HG03280 (cell line): ENCODE data around the gene DUSP15.

Source experiments
- ATAC-seq: cut with Tn5 transposase; IDR thresholded peaks from one replicate; pipeline ENCODE4 v1.9.1; 2021; ENCODE audit warnings: mild to moderate bottlenecking, moderate library complexity; ENCODE audit not compliant: unreplicated experiment

Gene DUSP15

DNA sequence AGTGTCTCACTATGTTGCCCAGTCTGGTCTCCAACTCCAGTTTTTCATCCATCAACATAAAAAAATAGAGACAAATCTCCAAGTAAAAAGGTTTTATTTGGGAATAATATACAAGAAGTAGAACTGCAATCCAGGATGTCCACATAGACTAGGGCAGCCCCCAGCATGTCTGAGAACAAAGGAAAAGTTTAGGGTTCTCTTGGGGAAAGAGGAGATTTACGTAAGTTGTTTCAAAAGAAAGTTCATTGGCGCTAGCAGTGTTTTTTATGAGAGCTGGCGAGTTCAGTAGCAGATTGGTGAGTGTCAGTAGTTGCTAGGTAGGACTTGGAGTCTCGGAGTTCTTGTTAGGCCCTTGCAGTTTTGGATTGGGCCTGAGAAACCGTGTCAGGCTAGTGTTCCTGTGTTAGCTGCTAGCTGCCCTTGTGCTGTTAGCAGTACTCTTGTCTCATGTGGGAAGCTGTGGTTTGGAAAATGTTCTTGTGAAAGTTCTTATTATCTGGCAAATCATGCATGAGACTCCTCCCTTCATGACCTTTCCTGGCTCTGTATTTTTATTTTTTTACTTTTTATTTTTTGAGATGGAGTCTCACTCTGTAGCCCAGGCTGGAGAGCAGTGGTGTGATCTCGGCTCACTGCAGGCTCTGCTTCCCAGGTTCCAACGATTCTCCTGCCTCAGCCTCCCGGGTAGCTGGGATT, 24.8 kb upstream of the DUSP15 start:
- peak; percentile 89 for ATAC-seq

DNA sequence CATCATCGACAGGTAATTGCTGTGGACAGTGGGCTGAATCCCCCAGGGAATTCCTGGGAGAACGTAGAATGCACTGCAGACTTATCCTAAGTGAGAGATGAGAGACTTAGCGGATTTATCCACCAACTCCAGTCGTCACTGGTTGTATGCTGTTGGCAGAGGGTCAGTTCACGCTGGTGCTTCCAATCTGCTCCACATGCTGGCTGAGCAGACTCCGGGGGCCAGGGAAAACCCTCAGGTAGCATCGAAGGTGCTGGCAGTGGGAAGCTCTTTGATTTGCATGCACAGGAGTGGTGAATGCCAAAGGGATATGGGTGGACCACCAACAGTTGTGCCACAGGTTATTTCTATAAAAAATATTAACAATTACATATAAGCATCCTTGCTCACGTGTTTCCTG, 20.3 kb upstream of the DUSP15 start:
- no peak for ATAC-seq

DNA sequence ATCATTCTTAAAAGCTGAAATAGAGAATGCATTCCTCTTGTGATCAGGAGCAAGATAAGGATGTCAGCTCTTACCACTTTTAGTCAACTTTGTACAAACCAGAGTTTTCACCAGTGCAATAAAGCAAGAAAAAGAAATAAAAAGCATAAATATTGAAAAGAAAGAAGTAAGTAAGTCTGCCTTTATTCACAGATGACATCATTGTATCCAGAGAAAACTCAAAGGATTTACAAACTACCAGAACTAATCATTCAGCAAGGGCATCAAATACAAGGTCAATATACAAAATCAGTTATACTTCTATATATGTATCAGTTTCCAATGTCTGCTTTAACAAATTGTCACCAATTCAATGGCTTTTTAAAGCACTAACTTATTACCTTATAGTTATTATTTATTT, 13.5 kb upstream of the DUSP15 start:
- no peak for ATAC-seq

DNA sequence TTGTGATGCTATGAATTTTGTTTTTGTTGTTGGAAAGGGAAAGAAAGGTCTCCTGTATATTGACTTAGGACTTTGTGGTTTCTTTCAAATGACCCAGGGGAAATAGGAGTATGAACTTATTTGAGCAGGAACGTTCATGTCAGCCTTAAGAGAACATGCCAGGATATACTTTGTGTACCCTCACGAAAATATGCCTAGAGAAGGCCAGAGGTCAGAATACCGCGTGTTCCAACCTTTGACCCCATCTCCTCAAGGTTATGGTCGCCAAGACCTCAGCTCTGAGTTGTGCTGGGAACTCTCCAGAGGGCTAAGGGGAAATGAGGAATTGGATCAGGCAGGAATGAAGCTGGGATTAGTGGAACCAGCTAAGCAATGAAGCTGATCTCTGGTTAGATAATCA, 11.6 kb upstream of the DUSP15 start:
- no peak for ATAC-seq

DNA sequence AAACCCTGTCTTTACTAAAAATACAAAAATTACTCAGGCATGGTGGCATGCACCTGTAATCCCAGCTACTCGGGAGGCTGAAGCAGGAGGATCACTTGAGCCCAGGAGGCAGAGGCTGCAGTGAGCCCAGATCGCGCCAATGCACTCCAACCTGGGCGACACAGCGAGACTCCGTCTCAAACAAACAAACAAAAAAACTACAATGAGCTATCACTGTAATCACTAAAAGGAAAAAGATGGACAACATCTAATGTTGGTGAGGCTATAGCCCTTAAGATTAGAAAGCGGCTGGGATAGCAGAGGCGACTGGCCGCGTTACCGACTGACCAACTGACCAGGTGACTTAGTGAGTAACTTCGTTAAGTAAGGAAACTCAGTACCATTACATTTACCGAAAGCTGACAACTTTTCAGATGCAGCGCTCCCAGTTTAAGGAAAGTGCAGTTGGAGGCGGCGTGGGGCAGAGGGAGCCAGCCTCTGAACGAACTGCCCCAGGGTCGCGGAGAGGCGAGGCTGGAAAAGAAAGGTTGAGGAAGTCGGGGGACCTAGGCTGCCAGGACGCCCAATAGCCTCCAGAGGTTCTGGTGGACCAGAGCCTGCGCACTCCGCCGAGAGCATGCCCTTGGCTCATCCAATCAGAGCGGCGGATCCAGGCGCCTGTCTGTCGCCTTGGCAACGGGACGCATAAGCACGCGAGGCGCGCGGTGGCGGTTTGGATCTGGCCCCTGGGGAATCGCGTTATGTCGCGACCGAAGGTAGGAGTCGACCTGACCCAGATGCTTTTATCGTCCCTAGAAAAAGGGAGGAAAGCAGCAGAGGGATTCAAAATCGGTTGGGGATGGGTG, 9.0 kb upstream of the DUSP15 start:
- peak; percentile 82 for ATAC-seq

DNA sequence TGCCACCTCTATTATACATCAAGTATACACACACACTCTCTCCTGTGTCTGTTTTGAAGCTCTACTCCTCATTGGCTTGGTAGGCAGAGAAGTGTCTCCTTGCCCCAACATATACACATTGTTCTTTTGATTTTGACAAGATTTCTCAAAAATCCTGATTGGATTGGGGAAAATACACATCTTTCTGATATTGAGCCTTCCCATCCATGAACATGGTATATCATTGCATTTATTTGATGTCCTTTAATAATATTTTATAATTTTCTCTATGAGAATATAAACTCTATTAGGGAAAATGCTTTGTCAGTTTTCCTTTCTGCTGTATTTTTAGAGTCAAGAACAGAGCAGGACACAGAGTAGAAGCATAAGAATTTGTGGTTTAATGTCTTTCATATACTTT, 7.4 kb upstream of the DUSP15 start:
- no peak for ATAC-seq

DNA sequence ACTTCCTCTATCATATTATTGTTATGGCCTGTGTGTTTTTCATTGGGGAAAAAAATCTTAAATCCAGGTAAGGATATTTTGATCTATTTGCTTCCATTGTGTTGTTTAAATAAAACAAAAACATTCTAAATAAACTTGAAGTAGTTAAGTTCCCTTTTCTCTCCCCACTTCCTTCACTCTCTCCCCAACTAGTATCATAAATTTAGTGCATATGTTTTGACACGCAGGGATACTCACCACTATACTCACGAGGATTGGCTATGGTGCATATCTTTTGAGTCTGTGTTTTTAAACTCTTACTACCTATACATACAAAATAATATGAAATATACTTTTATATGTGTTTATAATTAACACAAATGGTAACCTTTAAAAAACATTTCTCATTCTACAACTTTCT, 5.3 kb upstream of the DUSP15 start:
- ATAC-seq, result no peak

DNA sequence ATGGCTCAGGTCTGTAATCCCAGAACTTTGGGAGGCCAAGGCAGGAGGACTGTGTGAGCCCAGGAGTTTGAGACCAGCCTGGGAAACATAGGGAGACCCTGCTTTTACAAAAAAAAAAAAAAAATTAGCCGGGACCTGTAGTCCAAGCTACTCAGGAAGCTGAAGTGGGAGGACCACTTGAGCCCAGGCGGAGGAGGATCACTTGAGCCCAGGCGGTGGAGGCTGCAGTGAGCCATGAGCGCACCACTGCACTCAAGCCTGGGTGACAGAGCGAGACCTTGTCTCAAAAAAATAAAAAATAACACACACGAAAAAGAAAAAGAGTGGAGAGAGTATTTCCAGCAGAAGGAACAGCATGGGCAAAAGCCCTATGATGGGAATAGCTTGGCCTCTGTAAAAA, 2.1 kb upstream of the DUSP15 start:
- ATAC-seq, result no peak

DNA sequence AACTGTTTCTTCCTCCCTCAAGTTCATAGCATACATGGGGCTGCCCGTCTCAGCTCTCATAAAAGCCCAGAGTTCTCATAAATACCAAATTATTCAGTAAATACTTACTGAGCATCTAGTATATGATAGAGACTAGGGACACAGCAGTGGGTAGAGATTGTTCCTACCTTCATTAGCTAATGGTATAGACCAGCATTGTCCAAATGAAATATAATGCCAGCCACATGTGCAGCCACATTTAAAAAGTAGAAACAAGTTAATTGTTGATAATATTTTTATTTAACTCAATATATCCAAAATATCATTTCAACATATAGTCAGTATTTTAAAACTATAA, 1.3 kb upstream of the DUSP15 start:
- no peak for ATAC-seq

DNA sequence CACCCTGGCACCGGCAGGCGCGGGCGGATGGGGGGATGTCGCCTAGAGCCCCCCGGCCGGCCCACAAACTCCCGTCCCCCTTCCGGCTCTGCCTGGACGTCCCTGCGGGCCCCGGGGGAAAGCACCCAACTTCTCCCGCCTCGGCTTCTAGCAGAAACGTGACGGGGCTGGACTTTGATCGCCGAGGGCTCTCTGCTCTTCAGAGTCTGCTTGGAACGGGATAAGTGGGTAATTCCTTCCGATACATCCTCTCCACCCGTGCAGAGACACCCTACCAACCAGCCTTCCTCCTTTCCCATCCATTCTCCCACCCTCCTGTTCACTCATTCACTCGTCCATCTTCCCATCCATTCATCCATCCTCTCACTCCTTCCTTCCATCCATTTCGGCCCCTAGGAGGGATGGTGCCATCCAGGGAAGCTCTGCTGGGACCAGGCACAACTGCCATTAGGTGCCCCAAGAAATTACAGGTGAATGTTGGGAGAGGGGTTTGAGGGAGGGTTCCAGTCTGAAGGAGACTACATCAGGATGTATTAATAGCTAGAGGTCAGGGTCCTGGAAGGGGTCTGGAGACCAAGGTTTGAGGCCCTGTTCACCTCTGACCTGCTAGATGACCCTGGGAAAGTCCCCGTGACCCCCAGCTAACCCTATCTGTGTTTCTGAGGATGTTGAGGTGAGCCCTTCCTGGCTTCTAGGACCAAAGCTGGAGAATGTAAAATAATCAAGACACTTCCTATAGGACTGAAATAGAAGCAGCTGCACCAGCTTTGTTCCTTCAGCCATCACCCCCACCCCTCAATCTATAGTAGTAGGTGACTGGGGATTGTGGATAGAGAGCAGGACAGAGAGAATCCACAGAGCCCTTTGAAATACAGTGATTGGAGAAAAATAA, 645 bp upstream of the DUSP15 start:
- ATAC-seq, result no peak

DNA sequence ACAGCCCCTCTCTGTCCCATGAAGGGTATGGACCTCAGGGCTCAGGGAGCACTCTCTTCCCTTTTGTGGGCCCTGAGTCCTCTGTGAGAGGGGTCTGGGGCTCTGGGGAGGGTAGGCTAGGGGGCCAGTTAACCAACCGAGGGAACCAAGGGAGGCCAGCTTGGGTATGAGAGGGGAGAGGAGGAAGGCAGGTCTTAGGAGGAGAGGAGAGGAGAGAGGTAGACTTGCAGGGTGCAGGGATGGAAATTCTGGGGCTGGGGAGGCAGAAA, 720 bp downstream of the DUSP15 start:
- no peak for ATAC-seq

DNA sequence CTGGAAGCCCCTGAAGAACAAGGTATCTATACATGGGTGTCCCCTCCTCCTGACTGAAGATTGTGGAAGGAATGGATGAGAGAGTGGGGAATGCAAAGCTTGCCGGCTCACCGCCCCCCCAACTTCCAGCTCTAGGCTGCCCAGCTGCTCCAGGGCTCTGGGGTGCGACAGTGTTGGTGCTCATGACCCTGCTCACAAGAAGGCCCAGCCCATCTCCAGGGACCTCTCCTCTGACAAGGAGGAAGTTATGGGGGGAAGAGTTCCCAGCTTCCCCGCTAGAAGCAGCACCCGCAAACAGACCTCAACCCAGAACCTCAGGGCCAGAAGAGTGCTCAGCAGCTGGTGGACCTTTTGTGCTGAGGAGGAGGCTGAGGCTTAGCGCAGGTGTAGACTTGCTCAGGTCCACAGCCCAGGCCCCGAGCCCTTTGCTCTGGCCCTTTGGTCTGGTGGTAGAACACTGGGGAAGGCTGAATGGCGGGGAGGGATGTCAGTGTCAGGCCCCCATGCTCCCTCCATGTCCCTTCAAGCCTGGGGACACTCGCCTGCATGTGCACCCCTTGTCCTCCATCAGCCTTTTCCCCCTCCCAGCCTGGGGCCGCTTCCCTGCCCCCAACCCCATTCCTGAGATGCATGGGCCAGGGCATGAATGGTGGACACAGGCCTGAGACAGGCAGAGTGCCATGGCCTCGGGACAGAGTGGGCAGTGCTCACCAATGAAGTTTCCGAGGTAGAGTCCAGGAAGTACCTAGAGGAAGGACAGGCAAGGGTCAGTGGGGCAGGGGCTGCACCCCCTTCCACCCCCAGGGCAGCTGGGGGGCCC, 1.3 kb downstream of the DUSP15 start:
- ATAC-seq, result no peak

DNA sequence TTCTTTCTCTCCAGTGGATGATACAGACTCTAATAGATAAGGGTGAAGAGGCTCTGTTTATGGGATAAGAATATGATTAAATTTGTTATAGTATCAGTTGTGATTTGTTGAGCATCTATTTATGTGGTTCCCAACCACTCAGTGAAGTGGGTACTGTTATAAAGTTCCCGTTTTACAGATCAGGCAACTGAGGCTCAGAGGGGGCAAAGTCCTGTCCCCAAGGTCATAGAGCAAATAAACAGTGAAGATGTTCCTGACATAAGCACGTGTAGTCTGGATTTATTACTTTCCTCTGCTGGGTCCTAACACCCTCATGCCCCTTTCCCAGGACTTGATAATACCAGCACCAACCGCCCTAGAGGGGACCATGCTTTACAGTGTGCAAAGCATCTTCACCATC, 4.1 kb downstream of the DUSP15 start:
- ATAC-seq, result no peak

DNA sequence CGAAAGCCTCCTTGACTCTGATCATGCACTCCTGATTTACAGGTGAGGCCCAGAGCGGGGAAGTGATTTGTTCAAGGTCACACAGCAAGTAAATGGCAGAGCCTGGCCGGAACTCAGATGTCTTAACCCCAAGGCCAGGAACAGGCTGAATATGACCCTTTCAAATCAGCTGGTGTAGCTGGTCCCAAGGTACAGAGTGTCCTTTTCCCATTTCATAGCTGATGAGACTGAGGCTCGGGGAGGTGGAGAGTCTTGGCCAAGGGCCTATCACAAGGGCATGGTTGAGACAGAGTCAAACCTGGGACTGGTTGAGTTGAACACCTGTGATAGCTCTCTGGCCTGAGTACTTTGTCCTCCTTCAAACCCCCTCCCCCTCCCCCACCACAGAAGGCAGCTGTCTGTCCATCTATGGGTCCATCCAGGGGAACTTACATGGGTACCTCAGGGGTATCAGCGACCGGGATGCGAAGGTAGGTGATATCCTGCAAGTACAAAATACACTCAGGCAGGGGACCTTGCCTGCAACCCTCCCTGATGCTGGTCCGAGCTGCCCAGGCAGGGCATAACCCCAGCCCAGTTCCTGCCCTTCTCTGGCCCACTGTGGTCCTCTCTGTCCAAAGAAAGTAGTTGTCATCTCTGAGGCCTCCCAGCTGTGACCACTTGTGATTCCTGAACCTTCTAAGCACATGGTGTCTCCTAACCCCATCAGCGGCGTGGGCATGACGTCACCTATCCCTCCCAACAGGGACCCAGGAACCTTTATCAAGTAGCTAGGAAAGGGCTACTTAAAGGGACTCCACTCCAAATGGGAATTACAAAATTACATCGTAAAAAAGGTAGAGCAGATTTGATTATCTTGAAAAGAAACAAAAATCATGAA, 5.6 kb downstream of the DUSP15 start:
- ATAC-seq, result no peak

DNA sequence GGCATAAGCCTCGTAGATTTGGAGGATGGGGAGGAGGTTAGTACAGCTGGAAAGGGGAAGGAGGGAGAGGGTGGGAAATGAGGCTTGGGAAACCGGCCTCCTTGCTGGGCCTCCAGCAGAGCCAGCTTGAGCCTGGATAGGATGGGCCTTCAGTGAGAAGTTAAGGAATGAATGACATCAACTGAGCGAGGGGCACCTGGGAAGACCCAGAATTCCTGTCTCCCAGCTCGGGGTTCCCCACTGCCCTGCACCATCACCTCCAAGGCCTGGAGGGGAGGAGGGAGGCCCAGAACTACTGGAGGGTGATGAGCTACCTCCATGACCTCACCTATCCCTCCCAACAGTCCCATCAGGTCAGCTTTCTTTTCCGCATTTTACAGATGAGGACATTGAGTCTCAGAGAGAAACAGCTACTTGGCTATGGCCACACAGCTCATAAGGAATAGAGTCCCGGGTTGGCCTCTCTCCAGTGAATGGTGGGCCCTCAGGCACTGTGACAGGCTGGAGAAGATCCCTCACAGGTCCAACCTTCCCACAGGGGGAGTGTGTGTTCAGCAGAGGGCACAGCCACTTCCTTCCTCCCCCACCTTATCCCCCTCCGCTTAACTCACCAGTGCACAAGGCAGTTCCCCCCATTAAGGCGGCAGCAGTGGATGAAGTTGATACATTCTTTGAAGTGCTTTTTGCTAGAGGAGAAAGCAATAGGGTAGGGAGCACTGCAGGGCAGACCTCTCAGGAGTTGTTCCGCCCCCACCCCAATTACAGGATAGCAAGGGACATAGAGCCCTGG, 6.8 kb downstream of the DUSP15 start:
- ATAC-seq, result no peak

DNA sequence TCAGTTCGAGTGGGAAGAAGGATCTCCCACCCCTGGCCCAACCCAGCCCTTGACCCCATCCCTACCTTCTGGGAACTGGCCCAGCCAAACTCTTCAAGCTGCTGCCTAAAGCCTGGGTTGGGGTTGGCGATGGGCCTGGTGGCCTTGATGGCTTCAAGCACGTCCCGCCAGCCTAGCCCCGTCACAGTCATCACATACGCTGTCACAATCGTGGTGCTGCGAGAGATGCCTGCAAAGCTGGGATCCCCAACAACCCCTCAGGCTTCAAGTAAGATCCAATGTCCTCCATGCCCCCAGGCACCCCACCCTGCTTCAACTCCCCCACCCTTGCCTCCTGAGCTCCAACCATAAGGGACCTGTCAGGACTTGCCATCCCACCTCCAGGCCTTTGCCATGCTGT, 7.8 kb downstream of the DUSP15 start:
- no peak for ATAC-seq

DNA sequence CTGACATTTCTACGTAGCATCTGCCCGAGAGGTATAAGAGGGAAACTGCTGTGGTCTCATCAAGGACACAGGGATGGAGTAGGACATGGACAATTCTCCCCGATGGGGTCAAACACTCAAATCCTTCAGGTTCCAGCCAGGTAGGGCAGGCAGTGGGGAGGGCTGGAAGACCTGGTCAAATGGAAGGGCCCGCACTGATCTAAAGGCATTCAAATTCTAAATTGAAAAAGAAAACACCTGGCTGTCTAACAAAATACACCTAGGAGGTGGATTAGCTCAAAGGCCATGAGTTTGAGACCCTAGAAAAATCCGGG, 8.2 kb downstream of the DUSP15 start:
- ATAC-seq, result no peak

DNA sequence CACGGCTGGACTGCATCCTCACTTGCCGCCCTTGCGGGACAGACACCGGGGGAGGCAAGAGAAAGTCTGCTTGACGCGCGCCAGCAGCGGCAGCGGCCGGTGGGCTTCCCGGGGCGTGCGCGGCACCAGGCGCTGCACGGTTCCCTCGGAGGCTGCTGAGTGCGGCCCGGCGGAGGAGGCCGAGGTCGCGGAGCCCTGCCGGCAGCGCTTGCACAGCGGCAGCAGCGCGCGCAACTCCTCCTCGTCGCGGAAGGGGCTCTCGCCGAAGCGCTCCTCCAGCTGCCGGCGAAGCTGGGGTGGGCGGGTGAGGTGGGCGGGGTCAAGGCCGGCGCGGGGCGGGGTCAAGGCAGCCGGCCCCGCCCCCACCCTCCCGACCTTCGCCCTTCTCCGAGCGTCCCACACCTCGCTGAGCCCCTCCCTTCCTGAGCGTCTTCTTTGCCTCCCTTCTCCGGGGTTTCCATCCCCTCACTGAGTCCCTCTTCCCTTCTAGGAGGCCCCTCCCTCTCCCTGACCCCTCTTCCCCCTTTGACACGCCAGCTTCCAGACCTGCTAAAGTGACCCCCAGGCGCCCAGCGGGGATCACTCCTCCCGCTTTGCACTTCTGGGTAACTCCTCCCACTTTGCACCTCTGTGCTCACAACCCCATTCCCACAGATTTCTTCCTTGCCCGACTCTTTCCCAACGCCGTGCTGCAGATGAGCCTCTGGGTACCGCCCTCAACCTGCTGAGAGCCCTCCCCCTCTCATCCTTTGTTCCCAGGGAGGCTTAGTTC, 8.8 kb downstream of the DUSP15 start:
- no peak for ATAC-seq

DNA sequence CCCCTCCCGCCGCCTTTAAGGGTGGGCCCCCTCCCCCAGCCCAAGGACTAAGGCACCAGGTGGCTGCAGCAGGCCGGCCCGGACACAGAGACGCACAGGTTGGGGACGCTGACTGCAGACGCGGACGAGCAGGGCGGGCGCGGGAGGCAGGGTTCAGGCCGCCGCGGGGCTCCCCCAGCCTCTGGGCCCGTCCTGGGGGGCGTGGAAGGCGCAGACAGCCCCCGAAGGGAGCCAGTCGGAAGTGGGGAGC, 9.3 kb downstream of the DUSP15 start:
- ATAC-seq, result no peak
